Measurements from ENCODE around the gene UNC13C.

The UNC13C gene

DNA sequence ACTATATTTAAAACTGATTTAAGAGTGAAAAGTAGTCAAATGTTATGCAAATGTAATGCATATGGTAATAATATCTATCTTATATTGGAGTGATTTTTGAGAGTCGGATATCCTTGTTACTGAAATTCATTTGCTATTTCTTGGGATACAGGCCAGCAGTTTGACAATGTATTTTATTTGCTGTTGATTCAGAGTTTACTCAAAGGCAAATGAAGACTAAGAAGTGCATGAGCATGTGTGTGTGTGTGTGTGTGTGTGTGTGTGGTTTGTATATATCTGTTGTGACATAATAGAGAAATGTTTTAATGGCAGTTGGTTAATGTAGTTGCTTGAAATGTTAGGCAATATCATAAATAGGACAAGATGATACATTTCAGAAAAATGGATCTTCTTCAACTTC lies 39.0 kb downstream of the UNC13C start:
- DNase-seq (ENCODE audit: low read depth, low spot score) = no peak
- no peak overlapping the region for H3K27ac ChIP-seq

DNA sequence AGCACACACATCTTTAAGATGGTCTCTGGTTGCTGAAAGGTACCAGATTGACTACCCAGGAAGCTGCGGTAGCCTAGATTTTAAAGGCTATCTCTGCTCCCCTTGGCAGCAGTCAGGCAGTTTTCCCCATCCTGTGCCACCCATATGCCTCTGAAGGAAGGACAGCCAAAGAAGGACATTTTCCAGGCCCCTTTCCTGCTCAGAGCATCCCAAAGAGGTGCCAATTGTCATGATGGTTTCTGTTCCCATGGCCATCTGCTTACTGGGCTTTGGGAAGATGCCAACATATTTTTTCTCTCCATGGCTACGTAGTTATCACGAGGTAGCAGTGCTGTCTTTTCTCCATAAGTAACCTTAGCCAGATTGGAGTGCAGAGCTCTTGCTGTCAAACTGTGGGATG lies 39.7 kb downstream of the UNC13C start:
- no peak for DNase-seq (ENCODE audit: low read depth, low spot score)
- no peak overlapping the region for H3K27ac ChIP-seq

DNA sequence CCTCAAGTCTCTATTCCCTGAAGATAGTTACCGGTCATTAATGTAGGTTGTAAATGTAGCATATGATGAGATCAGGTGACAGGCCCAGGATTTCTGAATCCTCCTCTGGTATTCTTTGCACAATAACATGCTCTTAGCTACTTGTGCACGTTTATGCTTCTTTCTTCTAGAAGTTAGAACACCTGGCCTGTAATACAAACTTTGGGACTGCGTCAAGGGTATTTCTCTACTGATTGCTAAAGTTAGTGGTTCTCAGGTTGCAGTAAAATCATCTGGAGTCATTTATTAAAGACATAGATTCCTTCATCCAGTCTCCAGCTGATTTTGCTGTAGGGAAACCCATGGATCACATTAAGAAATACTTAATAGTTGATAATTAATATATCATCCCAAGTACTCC lies 48.0 kb downstream of the UNC13C start:
- no peak for DNase-seq (ENCODE audit: low read depth, low spot score)
- H3K27ac ChIP-seq = no peak overlapping the region

DNA sequence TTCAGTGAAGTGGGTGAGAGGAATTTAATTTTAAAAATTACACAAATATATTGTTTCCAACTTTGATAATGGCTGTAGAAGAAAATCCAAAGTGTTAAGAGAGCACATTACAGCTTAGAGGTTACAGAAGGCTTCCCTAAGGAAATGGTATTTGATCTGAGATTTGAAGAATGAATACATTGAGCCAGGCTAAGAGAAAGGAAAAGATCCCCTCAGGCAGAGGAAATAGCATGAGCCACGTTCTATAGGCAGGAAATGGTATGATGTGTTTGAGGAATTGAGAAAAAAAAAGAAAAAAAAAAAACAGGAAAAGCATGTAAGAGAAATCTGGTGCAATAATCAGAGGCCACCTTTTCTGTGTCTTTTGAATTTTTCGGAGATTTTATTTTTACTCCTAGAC lies 48.6 kb downstream of the UNC13C start:
- H3K27ac ChIP-seq = no peak overlapping the region

DNA sequence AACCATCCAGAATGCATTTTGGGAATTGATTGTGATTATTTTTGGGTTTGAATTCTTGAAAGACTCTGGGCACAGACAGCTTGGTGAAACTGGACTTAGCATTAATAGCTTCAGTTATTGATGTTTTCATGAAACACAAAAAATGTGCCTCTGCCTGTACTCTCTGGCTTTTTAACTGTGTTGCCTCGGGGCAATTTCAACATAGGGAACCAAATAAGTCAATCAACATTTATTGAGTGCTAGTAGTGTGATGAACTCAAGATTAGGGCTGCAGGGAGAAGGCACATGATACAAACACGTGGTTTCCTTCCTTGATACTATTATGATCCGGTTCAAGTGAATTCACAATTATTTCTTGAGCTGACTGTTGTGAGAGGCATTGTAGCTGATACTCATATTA lies 50.8 kb downstream of the UNC13C start:
- no peak for DNase-seq (ENCODE audit: low read depth, low spot score)

More for the DNA sequence above, 48.6 kb downstream of the UNC13C start:
- no peak for DNase-seq (ENCODE audit: low read depth, low spot score)

DNA sequence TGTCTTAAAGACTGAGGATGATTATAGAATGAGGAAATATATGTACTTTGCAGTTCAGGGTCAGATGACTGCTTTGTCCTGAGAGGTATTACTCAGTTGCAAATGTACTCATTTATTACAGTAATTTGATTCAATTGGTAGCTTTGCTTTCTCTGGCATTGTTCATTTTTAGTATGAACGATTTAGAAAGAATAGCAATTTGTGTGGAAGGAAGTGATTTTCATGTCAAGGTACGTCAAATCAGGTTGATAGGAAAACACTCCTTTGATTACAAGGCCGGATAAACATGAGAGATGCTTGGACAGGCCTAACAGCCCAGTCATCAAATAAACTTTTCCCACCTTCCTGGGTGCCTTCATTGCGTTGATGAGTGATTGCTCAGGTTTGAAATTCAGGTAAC lies 53.8 kb downstream of the UNC13C start:
- H3K27ac ChIP-seq = peak overlapping the region; percentile 40
- DNase-seq (ENCODE audit: low read depth, low spot score) = no peak

More for the DNA sequence above, 50.8 kb downstream of the UNC13C start:
- no peak overlapping the region for H3K27ac ChIP-seq

DNA sequence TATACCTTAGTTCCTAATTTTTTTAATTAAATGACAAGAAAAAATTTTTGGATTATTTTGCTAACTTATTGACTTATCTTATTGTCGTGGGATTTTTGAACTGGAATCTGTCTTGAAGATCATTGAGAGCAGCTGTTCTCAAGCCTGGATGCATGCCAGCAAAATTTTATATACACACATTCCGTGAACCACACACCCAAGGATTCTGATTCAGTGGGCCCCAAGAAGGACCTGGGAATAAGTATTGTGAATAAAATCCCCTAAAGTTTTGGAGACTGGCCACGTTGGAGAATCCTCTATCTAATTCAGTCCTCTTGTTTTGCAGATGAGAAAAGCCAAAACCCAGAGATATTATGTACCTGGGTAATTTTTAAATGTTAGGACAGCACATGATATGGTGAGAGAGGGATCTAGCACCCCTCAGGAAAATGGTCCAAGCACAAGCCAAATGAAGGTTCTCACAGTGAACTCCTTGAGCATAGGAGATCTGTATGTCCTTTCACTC lies 55.2 kb downstream of the UNC13C start:
- DNase-seq (ENCODE audit: low read depth, low spot score) = no peak
- H3K27ac ChIP-seq = no peak overlapping the region

DNA sequence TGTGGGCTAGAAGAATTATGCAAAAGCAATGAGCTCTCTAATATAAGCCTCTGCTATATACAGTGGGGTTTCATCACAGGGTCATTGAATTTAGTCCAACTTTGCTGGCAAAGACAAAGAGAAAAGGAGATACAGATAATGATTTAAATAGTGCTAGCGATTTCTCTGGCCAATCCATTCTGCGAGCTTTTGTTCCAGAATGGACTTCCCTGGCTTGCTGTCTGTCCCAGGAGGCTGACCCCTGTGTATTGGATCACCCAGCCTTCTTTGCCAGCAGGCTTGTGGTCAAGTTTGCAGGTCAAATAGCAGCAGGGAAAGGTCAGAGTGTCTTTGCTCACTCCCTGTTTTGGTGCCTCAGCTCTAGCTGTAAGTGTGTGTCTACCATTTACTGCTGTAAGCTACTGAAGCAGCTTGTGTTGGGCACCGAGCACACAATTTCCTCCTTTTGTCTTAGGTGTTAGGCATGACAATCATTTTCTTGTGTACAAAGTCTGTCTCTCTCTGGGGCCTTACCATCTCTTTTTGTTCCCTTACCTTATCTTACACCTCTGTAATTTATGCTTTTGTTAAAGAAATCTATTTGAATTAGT lies 55.7 kb downstream of the UNC13C start:
- DNase-seq (ENCODE audit: low read depth, low spot score) = no peak
- no peak overlapping the region for H3K27ac ChIP-seq

DNA sequence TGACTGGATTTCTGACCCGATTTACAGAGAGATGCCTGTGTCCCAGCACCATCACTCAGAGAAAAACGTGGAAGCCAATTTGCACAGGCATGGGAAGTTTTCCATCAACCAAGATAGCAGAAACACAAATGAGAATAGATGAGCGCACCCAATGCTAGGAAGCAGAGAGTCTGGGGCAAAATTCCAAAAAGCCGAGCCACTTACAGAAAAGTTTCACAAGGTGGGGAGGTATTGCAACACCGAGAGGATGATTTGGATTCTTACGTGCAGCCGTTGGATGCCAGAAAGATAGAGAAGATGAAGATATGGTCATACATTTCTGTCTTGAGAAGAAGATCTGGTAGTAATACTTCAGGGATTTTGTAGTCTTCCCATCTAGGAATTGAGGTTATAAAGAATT lies 57.4 kb downstream of the UNC13C start:
- DNase-seq (ENCODE audit: low read depth, low spot score) = no peak
- H3K27ac ChIP-seq = no peak overlapping the region

DNA sequence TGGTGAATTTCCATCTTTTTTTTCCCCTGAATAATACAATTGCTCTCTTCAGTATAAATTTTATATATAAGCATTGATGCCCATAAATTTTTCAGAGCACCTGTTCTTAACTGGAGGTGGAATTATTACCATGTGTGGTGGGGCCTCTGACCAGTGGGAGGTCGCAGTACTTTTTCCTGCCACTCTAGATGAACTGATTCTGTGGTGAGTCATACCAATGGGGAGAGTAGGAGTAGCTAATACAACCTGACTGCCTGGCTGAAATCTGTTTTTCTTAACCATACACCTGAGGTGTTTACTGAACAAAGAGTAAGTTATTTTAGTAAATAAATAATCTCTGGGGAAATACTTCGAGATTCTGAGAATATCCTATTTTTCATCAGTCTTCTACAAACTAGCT lies 67.2 kb downstream of the UNC13C start:
- peak overlapping the region; percentile 19 for H3K27ac ChIP-seq
- no peak for DNase-seq (ENCODE audit: low read depth, low spot score)

DNA sequence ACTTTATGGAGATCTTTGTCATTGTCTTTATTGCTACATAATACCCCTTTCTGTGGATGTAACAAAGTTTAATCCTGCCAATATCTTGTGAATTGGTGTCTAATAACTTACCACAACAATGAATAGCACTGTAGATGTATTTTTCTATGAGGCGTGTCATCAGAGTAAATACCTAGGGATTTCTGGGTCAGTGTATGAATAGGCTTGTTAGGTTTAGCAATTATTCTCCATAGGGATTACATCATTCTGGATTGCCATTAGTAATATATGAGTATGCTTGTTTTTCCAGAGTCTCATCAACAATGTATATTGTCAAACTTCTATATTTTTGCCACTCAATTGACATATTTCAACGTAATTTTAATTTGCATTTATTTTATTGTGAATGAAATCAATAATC lies 67.9 kb downstream of the UNC13C start:
- no peak for DNase-seq (ENCODE audit: low read depth, low spot score)
- peak overlapping the region; percentile 19 for H3K27ac ChIP-seq

DNA sequence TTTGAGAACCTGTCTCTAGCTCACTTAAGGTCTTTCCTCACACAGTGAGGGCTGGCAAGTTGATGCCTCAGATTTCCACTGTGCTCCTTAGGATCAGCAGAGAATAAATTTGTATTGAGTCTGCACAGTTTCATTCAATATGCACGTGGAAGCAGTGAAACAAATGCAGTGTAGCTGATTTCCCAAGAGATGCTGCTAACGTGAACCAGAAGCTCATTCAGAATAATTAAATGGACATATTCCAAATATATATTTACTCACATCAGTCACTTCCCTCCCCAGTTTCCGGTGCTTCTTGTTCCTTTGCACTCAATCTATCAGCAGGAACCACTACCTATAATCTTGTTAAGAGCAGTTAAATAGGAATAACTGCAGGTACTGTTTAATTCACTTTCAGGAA lies 86.1 kb downstream of the UNC13C start:
- DNase-seq (ENCODE audit: low read depth, low spot score) = no peak

DNA sequence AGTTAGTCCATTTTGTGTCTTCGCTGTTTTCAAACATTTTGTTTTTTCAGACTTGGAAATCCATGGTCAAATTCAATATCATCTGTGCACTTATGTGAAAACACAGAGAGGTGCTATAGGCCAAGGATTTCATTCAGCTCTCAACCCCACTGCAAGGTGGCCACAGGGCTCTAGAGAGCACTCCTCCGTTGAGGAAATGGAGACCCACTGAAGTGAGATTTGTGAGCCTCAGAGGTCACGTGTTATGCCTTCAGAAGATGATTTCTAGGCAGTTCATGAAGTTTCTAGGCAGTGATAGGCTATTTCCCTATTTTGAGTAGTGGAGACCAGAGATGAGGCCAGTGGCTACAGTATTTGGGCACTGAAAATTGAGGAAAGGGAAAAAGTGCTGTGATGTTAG lies 88.2 kb downstream of the UNC13C start:
- no peak overlapping the region for H3K27ac ChIP-seq
- DNase-seq (ENCODE audit: low read depth, low spot score) = no peak

More for the DNA sequence above, 86.1 kb downstream of the UNC13C start:
- no peak overlapping the region for H3K27ac ChIP-seq

DNA sequence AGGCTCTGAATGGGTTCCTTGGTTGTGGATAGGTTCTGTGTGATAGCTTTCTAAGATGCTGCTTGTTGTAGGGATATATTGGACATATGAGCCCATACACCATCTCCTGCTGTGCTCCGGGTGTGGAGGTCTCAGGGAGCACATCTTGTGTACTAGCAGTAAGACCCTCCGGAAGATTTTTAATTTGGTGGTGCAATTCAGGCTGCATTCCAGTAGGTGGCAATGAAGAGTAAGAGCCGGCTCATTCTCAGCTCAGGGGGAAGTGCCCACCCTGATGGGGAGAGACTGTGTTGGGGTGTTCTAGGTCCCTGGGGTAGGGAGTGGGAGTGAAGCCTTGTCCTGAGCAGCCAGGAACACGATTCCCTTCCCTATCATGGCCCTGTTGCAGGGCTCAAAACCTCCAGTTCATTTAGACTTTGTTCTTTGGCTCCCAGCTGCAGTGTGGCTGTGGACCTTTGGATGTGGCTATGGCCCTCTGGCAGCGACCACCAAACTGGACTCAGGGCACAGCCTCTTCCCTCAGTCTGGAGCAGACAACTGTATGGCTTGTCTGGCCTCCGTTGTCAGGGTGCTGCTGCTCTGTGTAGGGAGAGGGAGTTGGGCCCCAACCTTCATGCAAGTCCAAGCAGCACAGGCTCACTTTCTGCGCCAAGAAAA lies 104.7 kb downstream of the UNC13C start:
- DNase-seq (ENCODE audit: low read depth, low spot score) = no peak
- H3K27ac ChIP-seq = no peak overlapping the region

DNA sequence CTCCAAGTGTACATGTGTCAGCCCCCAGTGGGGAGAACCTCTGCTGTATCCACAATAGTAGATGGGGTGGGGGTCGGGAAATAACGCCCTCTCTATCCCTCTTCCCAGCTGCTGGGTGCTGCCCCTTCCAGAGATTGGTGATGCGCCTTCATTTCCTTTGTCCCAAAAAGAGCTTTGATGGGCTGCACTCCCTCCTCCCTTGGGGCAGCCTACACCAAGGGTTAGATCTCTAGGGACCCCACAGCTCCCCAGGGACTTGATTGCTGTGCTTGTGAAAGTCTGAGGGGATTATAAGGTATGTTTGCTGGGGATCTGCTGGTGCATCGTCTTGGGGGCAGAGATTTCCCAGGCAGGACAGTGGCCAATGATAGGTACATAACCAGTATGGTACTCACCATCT lies 105.3 kb downstream of the UNC13C start:
- H3K27ac ChIP-seq = no peak overlapping the region

DNA sequence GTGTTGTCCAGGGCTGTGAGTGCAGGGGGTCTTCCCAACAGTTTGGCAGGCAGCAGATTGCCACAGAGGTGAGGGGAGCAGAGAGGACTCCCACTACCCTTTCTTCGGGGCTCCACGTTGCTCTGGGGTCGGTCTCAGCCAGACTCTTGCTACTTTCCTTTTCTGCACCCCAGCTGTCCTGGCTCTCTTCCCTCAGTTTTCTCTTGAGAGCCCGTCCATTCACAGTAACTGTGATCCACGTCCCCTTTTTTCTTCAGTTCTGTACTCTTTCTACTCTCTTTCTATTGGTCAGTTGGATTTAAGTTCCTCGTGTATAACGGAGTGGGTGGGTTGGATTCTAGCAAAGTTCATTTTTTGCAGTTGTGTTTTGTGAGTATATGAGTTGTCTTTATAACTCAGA lies 105.8 kb downstream of the UNC13C start:
- H3K27ac ChIP-seq = no peak overlapping the region
- no peak for DNase-seq (ENCODE audit: low read depth, low spot score)

More for the DNA sequence above, 105.3 kb downstream of the UNC13C start:
- no peak for DNase-seq (ENCODE audit: low read depth, low spot score)

DNA sequence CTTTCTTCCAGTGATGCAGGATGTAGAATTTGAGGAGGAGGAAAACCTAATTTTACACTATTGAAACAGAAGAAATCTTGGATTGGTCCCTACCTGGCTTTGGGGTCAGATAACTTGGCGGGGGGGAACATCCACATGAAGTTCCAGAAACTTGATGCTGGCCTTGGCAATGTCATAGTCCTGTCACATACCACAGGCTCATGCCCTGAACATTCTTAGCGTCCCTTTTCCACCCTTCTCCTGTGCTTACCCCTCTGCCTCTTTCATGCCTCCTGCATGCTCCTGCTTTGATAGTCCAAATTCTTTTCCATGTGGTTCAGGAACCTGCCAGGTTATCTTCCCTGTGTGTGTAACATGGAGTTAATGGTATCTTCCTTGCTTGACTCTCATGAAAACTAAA lies 110.6 kb downstream of the UNC13C start:
- no peak overlapping the region for H3K27ac ChIP-seq
- no peak for DNase-seq (ENCODE audit: low read depth, low spot score)

DNA sequence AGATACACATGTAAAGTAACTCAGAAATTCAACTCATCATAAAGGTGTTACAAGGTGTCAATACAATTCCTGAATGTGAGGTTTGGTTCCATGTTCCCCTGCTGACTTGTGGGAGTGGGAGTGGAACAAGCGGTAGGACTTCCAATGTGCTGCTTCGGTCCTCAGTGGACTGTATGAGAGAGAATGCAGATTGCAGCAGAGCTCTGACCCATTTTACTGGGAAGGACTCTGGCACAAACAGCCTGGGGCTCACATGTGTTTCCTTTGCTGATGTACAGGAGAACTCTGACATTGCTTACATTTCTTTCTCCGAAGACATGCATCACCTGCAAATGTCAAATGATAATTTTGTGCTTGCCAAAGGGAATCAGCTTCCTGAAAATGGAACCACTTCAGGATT lies 111.5 kb downstream of the UNC13C start:
- H3K27ac ChIP-seq = no peak overlapping the region
- DNase-seq (ENCODE audit: low read depth, low spot score) = no peak

DNA sequence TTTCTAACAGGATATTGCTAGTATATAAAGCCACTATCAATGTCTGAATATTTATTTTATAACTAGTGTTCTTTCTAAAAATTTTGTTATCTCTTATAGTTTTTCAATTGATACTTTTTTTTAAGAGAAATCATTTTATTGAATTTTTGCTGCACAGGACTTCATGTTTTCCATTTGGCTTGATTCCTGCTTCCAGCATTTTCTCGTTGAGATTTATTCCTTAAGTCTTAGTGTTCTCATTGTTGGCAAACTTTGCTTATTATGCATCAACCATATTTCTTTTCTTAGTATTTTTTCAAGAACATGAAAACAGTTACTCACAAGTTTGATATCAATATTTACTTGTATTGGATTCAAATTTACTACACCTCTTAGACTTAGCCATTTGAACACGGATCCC lies 113.4 kb downstream of the UNC13C start:
- DNase-seq (ENCODE audit: low read depth, low spot score) = no peak
- H3K27ac ChIP-seq = no peak overlapping the region

DNA sequence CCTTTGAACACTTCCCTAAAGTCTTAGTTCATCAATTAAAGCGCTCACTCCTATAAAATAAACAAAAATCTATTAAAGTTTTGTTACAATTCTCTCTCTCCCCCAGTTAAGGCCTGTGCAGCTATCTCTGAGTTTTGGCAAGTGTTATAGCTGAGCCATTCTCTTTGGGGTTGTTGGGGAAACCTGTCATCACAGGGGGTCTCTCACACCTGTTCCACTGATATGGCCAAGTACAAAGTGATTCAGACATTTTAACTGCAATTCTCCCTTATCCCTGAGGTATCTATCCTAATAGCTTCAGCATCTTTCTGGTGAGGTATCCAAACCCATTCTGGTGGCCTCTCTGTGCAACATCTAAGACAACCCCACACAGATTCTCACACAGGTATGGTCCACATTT lies 116.4 kb downstream of the UNC13C start:
- no peak for DNase-seq (ENCODE audit: low read depth, low spot score)
- H3K27ac ChIP-seq = no peak overlapping the region

DNA sequence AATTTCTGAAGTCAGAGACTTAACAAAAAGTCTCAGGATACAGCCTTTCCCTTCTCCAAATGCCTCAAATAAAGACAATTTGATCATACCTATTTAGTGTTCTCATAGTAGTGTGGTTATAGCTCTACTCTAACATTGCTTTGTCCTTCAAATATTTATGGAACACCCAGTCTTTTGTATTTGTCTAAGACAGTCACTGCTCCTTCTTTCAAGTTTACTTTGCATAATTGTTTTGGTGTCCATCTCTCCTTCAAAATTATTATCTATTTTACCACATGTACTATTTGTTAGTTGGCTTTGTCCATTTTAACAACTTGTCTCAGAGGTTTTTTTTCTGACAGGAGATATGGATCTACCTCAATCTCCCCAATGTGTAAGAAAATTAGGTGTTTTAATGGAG lies 118.8 kb downstream of the UNC13C start:
- H3K27ac ChIP-seq = no peak overlapping the region
- no peak for DNase-seq (ENCODE audit: low read depth, low spot score)

DNA sequence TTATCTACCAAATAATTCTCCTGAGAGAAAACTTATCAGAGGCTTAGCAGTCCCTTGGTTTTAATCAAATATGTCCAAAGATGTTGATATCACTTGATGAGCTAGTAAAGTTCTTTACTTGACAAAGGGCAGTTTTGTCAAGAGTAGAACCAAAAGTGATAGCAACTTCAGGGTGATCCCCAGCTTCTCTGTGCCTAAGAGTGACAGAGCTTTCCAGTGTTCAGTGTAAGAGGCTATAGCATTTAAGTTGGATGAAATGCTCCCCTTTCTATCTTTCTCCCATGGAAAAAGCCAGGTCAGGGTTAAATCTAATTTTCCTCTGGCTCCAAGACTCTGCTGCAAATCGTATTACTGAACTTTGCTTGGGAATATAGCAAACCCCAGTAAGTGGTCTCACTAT lies 120.8 kb downstream of the UNC13C start:
- no peak for DNase-seq (ENCODE audit: low read depth, low spot score)
- no peak overlapping the region for H3K27ac ChIP-seq
